ENCODE measurements around the gene ACTL8. TPM values are rescaled to one million over a fixed set of nuclear protein-coding genes. Genes with fewer than 3 reads are reported as not detected.
"Not testable (repeated sequence)": the region's sequence is repeated elsewhere in the genome, so short reads cannot be mapped to it uniquely, and the experiment has no call there.

ACTL8 gene
- total RNA-seq, 1 donor from 2014 or later, result not detected

- no peak for DNase-seq
Measured at GRCh38 chr1:17735793-17736192, 19.3 kb upstream of the ACTL8 start.

- no peak for DNase-seq
Measured at GRCh38 chr1:17736625-17737024, 18.5 kb upstream of the ACTL8 start.

GRCh38 chr1:17739050-17739449 is 16.1 kb upstream of the ACTL8 start:
- DNase-seq, result no peak

GRCh38 chr1:17741052-17741451 is 14.1 kb upstream of the ACTL8 start:
- no peak for DNase-seq

GRCh38 chr1:17742583-17742982 is 12.6 kb upstream of the ACTL8 start:
- no peak for DNase-seq

- DNase-seq, result no peak
Measured at GRCh38 chr1:17743008-17743647, 12.0 kb upstream of the ACTL8 start.

GRCh38 chr1:17743925-17744324 is 11.2 kb upstream of the ACTL8 start:
- DNase-seq, result no peak

GRCh38 chr1:17744666-17745478 is 10.3 kb upstream of the ACTL8 start:
- DNase-seq, result no peak

GRCh38 chr1:17745479-17745955 is 9.6 kb upstream of the ACTL8 start:
- no peak for DNase-seq

- not testable (repeated sequence) for DNase-seq
Measured at GRCh38 chr1:17746281-17746680, 8.9 kb upstream of the ACTL8 start.

- no peak for DNase-seq
Measured at GRCh38 chr1:17746920-17747319, 8.2 kb upstream of the ACTL8 start.

- no peak for DNase-seq
Measured at GRCh38 chr1:17750333-17750732, 4.8 kb upstream of the ACTL8 start.

- no peak for DNase-seq
Measured at GRCh38 chr1:17752356-17752755, 2.8 kb upstream of the ACTL8 start.

- DNase-seq, result no peak
Measured at GRCh38 chr1:17757426-17757825, 2.3 kb downstream of the ACTL8 start.

GRCh38 chr1:17759114-17759513 is 4.0 kb downstream of the ACTL8 start:
- DNase-seq, result no peak

GRCh38 chr1:17762313-17762712 is 7.2 kb downstream of the ACTL8 start:
- no peak for DNase-seq

GRCh38 chr1:17763417-17763816 is 8.3 kb downstream of the ACTL8 start:
- no peak for DNase-seq

- no peak for DNase-seq
Measured at GRCh38 chr1:17763995-17764394, 8.9 kb downstream of the ACTL8 start.

GRCh38 chr1:17764591-17764990 is 9.5 kb downstream of the ACTL8 start:
- no peak for DNase-seq

- no peak for DNase-seq
Measured at GRCh38 chr1:17765444-17766411, 10.6 kb downstream of the ACTL8 start.

- no peak for DNase-seq
Measured at GRCh38 chr1:17768651-17769241, 13.6 kb downstream of the ACTL8 start.

GRCh38 chr1:17770983-17771382 is 15.8 kb downstream of the ACTL8 start:
- DNase-seq, result no peak

All from occipital lobe (tissue), 2 donors.